ENCODE results near the gene TEAD1.

The TEAD1 gene

DNA sequence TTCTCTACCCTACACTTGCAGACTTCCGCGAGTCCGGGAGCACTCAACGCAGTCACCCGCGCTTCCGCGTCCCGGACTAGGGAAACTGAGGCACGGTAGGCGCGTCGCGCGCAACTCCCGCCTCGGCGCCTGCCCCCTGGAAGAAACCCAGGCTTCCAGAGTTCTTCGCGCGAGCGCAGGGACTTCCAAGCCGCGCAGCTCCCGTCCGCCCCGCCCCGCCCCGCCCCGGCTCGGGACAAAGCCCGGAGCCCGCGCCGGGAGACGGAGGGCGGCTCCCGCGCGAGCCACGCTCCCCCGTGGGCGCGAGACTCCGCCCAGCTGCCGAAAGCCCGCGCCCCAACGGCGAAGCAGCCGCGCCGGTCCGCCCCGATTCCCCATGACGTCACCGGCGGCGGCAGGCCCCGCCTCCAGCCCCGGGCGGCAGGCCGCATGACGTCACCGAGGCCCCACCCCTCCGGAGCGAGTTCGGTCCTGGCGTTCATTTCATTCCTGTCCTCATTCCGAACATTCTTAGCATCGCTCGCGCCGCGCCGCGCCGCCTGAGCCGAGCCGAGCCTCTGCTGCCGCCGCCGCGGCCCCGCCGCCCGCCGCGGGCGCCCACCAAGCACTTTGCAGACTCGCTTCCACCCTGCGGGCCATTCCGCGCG lies at the start of gene TEAD1:
Gene TEAD1, plus strand, starts transcription at position 498 of the 647 bp plus-strand sequence.
- peak; percentile 68 to 82 (median 74) for DNase-seq (ENCODE audit: low read depth in 2 of 3, low spot score in 2 of 3)

DNA sequence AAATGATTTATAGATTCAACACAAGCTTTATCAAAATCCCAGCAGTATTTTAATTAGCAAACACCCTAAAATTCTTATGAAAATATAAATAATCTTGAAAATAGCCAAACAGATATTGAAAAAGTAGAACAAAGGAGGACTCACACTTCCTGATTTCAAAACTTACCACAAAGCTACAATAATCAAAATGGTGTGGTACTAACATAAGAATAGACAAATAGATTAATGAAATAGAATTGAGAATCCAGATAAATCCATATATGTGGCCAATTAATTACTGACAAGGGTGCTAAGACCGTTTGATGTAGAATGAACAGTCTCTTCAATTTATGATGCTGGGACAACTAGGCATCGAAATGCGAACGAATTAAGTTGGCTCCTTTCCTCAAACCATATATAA lies 49.6 kb upstream of the TEAD1 start:
- no peak for DNase-seq (ENCODE audit: low read depth in 2 of 3, low spot score in 2 of 3)

DNA sequence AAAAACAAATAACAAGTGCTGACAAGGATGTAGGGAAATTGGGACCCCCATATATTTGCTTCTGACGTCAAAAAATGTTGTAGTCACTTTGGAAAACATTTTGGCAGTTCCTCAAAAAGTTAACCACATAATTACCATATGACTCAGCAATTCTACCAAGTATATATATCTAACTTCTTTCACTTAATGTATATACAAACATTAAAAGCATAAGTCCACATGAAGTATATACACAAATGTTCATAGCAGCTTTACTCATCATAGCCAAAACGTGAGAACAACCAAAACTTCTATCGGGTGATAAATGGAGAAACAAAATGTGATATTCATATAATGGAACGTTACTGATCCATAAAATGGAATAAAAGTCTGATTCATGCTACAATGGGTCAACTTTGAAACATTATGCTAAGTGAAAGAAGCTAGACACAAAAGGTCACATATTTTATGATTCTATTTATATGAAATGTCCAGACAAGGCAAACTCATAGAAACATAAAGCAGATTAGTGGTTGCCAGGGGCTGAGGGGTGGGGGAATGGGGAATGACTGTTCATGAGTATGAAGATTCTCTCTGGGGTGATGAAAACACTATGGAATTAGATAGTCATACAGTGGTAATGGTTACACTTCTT lies 48.7 kb upstream of the TEAD1 start:
- DNase-seq (ENCODE audit: low read depth in 2 of 3, low spot score in 2 of 3) = no peak

DNA sequence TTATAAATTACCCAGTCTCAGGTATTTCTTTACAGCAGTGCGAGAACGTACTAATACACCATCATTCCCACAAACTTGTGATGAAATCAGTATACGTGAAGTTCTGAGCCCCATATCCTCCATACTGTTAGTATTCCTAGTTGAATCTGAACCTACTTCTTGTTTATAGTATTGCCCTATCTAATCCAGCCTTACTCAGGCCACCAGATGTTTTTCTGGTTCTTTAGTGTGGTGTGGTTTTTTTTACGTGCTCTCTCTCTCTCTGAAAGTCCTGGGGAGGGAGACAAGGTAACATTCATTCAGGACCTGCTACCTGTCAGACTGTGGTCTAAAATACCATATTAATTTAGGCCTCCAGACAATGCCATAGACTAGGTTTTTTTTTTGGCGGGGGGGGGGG lies 47.6 kb upstream of the TEAD1 start:
- no peak for DNase-seq (ENCODE audit: low read depth in 2 of 3, low spot score in 2 of 3)

DNA sequence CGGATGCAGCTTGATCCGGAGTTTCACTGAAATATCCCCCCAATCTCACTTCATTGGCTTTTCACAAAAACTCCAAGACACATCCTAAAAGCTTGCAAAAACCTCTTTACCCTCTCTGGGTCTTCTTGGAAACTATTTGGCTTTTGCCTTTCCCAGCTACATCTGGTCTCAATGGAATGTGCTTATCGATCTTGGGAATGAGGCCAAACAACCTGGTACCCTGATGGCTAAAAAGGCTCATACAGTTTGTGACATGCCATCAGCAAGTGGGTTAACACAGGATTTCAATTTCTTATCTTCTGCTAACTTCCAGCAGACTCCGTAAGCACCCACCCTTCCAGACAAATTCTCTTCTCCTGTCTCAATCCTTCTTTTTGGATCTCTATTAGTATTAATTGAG lies 45.9 kb upstream of the TEAD1 start:
- DNase-seq (ENCODE audit: low read depth in 2 of 3, low spot score in 2 of 3) = no peak

DNA sequence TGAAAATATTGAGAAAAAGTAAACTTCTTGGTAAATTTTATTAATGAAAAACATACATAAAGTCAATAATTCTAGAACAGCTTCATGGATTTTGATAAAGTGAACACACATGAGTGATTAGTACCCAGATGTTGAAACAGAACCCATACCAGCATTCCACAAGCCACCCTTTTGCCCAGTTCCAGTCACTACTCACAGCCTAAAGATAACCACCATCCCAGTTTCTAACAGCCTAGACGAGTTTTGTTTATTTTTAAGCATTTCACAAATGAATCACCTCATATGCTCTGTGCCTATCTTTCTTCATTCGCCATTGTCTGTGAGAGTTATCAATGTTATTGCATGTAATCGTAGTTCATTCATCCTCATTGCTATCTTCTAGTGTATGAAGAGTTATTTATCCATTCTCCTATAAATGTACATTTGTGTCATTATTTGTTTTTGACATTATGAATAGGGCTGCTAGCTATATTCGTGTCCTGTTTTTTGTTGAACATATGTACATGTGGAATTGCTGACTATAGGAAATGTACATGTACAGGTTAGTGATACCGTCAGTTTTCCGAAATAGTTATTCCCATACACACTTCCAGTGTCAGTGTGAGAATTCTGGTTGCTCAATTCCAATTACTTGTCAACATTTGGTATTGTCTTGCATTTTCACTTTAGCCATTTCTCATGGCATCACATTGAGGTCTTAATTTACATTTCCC lies 44.5 kb upstream of the TEAD1 start:
- DNase-seq (ENCODE audit: low read depth in 2 of 3, low spot score in 2 of 3) = no peak

DNA sequence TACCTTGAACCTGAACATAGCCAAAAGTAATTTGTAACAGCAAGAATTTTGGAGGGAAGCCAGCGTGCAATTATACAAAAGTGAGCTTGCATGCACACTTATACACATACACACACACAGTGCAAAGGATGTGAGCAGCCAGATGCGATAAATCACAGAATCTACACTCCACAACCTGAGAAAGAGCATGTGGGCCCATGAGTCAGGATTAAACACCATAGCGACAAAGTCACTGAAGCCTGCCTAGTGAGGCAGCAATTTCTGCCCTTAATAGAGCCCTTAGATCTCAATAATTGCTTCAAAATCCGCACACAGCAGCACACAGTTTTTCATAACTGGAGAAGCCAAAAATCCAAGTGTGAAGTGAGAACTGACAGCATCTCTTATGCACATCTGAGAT lies 42.6 kb upstream of the TEAD1 start:
- DNase-seq (ENCODE audit: low read depth in 2 of 3, low spot score in 2 of 3) = no peak

DNA sequence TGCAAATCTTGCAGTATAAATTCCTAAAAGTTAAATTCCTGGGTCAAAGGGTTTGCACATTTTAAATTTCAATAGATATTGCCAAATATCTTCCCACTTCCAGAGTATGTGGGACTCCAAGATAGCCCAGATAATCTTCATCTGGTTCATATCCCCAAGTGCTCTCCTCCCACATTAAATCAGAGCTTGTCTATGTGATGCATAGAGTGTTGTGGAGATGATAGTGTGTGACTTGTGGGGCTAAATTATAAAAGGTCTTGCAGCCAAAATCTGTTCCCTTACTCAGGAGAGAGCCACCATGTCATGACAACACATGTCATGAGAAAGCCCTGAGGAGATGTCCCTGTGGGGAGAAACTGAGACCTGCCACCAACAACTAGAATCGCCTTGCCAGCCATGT lies 39.9 kb upstream of the TEAD1 start:
- DNase-seq (ENCODE audit: low read depth in 2 of 3, low spot score in 2 of 3) = no peak

DNA sequence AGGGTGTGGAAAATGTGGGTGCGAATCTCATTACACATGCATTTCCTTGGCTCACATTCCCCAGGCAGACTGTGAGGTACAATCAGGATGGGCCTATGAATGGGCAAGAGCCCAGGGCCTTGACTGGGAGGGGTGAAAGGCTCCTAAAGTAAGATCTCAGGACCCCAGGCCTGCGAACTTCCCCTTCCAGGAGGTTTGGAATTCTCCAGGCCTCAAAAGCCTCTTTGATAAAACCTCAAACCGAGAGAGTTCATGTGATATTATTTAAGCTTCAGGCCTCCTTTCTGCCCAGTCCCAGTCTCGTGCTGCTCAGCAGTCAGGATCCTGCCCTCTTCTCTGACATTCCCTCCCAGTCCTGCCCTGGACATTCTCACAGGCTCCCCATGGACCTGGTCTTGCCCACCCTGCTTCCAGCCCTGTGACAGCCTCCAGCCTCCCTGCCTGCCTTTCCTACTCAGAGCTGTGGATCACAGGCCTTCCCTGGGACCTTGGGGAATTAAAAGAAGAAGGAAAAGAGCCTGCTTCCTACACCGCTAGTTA lies 37.3 kb upstream of the TEAD1 start:
- DNase-seq (ENCODE audit: low read depth in 2 of 3, low spot score in 2 of 3) = no peak

DNA sequence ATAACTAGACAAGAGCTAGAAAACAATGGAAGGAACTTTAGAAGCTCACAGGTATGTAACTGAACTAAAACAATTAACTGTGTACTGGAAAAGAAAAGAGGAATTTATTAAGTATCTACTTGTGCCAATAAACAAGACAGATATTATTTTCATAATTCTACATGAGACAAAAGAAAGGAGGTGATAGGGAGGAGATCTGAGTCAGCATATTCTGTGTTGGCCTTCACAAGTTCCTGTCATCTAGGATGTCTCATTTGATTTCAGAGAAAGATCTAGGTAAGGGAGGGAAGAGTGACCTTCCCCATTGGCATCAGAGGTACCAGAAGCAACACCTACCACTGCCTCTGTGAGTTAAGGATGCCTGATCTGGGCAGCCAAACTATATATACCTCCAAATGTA lies 34.8 kb upstream of the TEAD1 start:
- no peak for DNase-seq (ENCODE audit: low read depth in 2 of 3, low spot score in 2 of 3)

DNA sequence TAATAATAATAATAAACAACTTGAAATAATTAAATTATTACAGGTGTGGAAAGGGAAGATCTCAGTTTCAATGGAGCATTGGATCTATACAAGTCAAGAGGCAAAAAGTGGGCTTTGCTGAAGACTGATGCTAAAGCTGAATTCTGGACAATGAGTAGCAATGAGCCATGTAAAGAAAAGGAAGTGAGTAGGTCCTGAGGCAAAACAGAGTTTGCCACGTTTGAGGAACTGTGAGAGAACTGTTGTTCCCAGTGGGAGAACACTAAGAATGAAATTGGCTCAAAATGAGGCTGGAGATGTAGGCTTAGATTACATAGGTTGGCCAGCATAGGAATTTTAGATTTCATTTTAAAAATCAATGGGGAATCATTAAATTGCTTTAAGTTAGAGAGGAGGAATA lies 33.9 kb upstream of the TEAD1 start:
- DNase-seq (ENCODE audit: low read depth in 2 of 3, low spot score in 2 of 3) = no peak

DNA sequence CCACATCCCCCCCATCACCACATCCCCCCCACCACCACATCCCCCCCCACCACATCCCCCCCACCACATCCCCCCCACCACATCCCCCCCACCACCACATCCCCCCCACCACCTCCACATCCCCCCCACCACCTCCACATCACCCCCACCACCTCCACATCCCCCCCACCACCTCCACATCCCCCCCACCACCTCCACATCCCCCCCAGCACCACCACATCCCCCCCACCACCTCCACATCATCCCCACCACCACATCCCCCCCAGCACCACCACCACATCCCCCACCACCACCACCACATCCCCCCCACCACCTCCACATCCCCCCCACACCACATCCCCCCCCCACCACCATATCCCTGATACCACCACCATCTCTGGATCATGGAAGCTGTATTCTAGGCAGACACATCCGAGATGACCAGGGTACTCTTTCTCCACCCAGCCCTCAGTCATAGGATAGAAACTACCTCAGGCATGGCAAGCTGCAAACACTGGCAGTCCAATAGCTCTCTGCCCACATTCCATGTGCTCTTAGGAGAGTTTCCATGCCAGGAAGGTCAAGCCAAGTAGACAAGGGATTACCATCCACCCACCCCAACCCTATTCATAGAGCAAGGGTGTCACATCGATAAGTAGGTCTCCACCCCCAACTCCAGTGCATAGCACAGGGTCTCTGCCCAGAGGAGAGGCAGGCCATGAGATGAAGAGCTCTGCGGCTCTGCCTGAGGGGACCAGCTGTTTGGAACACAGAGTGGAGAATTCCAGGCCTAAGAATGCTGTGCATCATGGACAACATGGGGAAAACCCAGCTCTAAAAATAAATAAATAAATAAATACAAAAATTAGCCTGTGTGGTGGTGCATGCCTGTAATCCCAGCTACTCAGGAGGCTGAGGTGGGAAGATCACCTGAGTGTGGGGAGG lies 33.0 kb upstream of the TEAD1 start:
- DNase-seq (ENCODE audit: low read depth in 2 of 3, low spot score in 2 of 3) = no peak

DNA sequence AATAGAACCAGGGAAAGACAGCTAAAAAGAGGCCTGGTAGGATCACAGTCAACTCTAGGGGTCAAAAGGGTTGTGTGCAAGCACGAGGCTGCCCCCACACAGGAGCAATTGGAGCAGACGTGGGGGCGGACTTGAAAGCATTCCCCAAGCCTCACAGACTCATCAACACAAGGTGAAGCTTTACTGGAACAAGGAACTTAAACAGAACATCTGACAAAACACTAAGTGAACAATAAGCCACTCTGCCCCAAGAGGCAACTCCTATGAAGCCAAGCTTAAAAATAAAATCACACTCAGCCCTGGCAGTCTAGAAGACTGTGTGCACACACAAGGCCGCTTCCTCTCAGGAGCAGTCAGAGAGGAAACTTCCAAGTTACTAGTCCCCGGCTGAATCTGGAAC lies 32.2 kb upstream of the TEAD1 start:
- no peak for DNase-seq (ENCODE audit: low read depth in 2 of 3, low spot score in 2 of 3)

DNA sequence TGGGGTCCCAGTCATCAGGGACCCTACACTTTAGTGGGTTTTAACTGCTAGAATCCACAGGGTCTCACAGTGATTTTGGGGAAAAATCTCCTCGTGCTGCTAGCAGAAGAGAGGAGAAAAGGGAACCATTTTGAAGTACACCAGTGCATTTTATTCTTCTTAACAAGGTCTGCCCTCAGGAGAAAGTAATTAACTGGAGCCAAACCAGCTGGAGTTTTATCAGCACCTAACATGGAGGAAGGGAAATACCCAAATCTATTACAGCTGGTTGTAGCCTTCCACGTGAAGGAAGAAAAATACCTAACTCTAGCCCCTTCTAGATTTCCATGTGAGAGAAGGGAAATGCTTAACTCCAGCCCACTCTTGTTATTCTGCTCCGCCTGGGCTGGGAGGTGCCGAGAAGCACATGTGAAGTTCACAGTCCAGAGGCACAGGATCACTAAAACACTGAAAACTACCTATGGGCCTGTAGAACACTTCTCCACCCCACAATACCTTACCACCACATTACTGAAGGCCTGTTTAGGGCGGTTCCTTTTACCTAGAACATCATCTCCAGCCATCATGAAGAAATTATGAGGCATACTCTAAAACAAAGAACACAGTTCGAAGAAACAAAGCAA lies 31.3 kb upstream of the TEAD1 start:
- DNase-seq (ENCODE audit: low read depth in 2 of 3, low spot score in 2 of 3) = no peak

DNA sequence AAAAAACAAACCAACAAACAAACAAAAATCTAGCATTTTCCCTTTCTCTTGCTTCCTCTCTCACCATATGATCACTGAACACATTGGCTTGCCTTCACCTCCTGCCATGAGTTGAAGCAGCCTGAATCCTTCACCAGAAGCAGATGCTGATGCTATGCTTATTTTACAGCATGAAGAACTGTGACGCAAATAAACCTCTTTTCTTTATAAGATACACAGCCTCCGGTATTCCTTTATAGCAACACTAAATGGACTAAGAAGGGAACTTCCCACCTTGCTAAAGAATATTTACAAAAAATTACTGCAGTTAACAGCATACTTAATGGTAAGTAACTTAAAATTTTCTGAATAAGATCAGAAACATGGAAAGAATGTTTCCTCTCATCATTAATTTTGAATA lies 27.7 kb upstream of the TEAD1 start:
- DNase-seq (ENCODE audit: low read depth in 2 of 3, low spot score in 2 of 3) = no peak

DNA sequence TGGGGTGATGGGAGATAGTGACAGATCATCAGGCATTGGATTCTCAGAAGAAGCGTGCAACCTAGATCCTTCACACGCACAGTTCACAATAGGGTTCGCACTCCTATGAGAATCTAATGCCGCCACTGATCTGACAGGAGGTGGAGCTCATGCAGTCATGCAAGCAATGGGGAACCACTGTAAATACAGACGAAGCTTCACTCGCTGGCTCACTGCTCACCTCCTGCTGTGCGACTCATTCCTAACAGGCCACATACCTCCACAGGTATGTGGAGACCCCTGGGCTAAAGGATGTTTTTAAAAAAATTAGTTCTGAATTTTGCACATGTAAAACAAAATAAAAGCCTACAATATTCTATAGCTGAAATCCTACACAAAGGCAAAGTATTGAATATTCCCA lies 20.5 kb upstream of the TEAD1 start:
- no peak for DNase-seq (ENCODE audit: low read depth in 2 of 3, low spot score in 2 of 3)

DNA sequence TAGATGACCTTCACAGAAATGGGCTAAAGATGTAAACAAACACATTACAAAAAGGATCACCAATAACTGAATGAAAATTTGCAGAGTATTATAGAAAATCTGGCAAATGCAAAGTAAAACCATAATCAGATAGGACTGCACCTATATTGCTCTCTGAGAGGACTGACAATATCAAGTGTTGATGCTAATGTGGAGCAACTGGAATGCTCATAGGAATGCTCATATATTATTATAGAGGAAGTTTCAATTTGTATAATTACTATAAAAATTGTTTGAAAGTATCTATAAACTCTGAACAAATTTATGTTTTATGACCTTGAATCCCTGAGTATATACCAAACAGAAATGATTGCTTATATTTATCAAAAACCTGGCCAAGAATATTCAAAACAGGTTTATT lies 18.4 kb upstream of the TEAD1 start:
- DNase-seq (ENCODE audit: low read depth in 2 of 3, low spot score in 2 of 3) = no peak

DNA sequence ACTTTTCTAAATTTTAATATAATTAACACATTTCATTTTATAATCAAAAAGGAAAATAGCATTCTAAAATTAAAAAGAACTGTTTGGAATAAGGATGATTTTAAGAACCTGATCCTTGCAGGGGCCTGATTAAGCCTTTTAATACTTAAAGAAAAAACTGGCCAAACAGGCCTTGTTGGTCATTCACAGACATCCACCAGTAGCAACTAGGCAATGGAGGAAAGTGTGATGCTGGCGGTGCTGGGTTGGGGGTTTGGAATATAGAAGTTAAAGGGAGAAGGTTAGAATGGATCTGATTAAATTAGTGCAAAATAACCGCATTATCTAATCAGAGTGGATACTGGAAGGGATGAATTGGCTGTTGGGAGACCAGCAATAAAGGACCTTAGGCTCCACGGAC lies 16.9 kb upstream of the TEAD1 start:
- no peak for DNase-seq (ENCODE audit: low read depth in 2 of 3, low spot score in 2 of 3)

DNA sequence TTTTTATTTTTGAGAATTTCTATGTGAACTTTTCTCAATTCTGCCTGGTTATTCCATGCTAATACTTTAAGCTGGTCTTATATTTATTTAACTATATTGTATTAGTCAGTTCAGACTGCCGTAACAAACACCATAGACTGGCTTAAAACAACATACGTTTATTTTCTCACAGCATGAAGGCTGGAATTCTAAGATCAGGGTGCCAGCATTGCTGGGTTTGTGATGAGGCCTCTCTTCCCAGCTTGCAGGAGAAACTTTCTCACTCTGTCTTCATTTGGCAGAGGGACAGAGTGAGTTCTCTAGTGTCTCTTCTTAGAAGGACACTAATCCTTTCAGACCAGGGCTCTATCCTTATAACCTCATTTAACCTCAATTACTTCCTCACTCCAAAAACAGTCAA lies 16.2 kb upstream of the TEAD1 start:
- no peak for DNase-seq (ENCODE audit: low read depth in 2 of 3, low spot score in 2 of 3)

DNA sequence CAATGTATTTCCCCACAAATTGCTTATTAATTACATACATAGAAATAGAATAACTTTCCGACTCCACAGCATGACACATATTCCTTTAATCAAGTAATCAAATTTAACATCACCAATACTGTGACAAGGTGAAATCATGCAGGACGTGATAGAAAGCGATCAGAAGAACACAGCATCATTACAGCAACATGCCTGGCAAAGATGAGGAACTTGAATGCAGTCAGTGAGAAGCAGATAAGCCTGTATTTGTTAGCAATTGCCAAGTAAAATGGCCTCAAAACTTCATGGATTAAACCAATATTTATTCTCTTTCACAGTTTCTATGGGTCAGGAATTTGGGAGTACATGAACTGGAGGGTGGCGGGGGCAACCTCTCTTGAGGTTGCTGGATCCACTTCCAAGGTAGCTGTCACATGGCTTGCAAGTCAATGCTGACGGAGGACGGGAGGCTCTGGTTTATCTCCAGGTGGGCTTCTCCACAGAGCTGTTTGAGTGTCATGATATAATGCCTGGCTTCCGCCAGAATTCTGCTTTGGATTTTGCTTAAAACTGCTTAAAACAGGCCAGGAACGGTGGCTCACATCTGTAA lies 12.0 kb upstream of the TEAD1 start:
- no peak for DNase-seq (ENCODE audit: low read depth in 2 of 3, low spot score in 2 of 3)

DNA sequence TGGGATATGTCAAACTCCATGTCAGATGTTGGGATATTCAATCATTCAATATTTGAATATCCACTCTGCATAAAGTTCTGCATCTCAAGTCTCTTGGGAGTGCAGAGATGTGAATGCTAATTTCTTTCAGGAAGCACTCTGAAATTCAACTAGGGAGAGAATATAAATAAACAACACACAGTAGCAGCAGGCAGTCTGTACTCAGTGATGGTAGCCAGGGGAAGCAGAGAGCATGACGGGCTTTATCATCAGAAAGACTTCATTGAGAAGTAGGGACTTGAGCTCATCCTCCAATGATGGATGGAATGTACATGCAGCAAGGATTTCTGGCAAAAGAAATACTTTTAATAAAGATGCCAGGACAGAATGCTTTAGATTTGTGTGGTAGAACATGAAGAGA lies 9.8 kb upstream of the TEAD1 start:
- DNase-seq (ENCODE audit: low read depth in 2 of 3, low spot score in 2 of 3) = no peak

Data from activated CD8-positive, alpha-beta memory T cell treated with anti-CD3 and anti-CD28 coated beads for 48 hours (primary cell).